ENCODE results near the gene HSPA4L. TPM values are rescaled to one million over a fixed set of nuclear protein-coding genes. Genes with fewer than 3 reads are reported as not detected.

Gene HSPA4L
- total and polyA plus RNA-seq, 7 donors = under 0.01 to 7.7 (median 3.5) TPM

DNA sequence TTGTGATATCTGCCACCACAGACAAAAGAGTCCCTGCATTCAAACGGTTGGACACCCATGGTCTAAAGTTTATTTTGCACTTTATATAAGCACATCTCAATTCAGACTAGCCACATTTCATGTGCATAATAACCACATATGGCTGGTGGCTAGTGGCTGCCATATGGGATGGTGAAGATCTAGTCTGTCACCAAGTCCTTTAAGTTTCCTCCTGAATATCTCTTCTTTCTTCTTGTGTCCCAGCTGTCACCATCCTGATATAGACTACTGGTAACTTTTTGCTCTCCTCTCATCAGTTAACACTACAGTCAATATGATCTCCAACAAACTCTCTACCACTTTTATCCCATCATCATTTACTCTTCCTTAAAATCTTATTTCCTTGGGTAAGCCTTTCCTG, 9.3 kb downstream of the HSPA4L start:
- intact Hi-C loops (cut with DNase I) = no loop called here
- Histone ChIP-seq H3K4me1 (no peaks in the 10 kb centered on the region), H3K27ac (no peak overlapping the region), H3K4me3 (no peak overlapping the region), H3K27me3 (no peaks in the 10 kb centered on the region), H3K36me3 (no peaks in the 10 kb centered on the region), H3K9me3 (no peaks in the 10 kb centered on the region)
- 74 to 84% methylated on average over 1 of the region's 1 CpG for WGBS, 2 donors
- TF ChIP-seq POLR2AphosphoS5 (IDR thresholded peaks at IDR 0.05) = no peak
- no peak for DNase-seq

DNA sequence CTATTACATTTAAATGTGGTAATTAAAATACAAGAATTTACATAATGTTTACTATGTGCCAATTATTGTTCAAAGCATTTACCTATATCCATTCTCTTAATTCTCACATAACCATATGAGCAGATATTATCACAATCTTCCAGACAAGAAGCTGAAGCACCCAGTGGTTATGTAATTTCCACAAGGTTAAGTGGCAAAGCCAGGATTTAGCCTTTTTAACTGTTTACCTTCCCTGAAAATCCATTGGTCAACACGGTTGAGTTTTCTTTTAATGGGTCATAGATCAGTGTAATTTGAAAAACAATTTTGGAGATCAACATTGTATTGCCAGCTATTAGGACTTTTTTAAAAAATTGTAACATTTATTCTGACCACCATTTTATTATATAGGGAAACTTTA, 11.4 kb downstream of the HSPA4L start:
- Histone ChIP-seq H3K27me3 (no peaks in the 10 kb centered on the region), H3K27ac (no peak overlapping the region), H3K4me1 (no peaks in the 10 kb centered on the region), H3K4me3 (no peak overlapping the region), H3K9me3 (no peaks in the 10 kb centered on the region), H3K36me3 (no peaks in the 10 kb centered on the region)
- DNase-seq = no peak
- intact Hi-C loops (cut with DNase I) = no loop called here
- WGBS, 2 donors = 67 to 77% methylated on average over 1 of the region's 1 CpG
- TF ChIP-seq POLR2A (IDR thresholded peaks at IDR 0.05) (no peak), EP300 (IDR thresholded peaks at IDR 0.05) (no peak), POLR2AphosphoS5 (IDR thresholded peaks at IDR 0.05) (no peak)
- TF ChIP-seq, protein P1, sequence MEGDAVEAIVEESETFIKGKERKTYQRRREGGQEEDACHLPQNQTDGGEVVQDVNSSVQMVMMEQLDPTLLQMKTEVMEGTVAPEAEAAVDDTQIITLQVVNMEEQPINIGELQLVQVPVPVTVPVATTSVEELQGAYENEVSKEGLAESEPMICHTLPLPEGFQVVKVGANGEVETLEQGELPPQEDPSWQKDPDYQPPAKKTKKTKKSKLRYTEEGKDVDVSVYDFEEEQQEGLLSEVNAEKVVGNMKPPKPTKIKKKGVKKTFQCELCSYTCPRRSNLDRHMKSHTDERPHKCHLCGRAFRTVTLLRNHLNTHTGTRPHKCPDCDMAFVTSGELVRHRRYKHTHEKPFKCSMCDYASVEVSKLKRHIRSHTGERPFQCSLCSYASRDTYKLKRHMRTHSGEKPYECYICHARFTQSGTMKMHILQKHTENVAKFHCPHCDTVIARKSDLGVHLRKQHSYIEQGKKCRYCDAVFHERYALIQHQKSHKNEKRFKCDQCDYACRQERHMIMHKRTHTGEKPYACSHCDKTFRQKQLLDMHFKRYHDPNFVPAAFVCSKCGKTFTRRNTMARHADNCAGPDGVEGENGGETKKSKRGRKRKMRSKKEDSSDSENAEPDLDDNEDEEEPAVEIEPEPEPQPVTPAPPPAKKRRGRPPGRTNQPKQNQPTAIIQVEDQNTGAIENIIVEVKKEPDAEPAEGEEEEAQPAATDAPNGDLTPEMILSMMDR (IDR thresholded peaks at IDR 0.05) = no peak

DNA sequence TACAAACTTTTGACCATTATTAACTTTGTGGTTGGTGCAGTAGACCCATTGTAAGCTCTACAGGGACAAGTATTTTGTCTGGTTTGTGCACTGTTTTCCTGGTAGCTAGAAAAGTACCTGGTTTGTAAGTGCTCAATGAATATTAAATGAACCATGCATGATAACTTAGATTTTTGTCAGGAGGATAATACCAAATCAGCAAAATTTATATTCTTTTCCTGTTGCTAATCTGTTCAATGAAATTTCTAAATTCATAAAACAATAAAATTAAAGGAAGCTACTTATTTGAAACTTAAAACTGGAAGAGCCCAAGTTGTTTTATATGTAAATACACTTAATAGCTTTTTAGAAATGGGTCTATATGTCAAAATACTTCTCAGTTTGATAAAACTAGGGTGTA, 17.6 kb downstream of the HSPA4L start:
- no peak for TF ChIP-seq POLR2A (IDR thresholded peaks at IDR 0.05)
- TF ChIP-seq, protein P1 (IDR thresholded peaks at IDR 0.05) = no peak
- TF ChIP-seq EP300 (IDR thresholded peaks at IDR 0.05) = no peak
- TF ChIP-seq POLR2AphosphoS5 (IDR thresholded peaks at IDR 0.05) = no peak

DNA sequence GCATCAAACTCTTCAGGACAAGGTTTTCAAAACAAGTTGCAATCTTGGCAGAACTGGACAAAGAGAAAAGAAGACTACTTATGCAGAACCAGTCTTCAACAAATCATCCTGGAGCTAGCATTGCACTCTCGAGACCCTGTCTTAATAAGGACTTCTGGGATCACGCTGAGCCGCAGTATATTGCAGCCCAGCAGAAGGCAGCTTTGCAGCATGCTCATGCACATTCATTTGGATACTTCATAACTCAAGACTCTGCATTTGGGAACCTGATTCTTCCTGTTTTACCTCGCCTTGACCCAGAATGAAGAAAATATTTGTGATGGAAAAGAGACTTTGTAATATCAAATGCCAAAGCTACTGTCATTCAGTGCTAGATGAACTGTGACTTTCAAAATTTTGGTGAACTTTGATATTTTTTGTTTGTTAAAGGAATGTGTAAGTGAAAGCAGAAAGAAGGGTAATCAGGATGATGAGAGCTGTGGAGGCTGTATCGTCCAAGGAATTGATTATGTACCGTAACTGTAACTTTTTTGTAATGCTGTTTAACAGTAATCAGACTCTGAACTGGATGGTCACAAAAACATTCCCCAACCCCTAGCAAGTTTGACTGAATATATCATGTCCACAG, 27.2 kb downstream of the HSPA4L start:
- TF ChIP-seq POLR2A (IDR thresholded peaks at IDR 0.05) (no peak), EP300 (IDR thresholded peaks at IDR 0.05) (no peak), POLR2AphosphoS5 (IDR thresholded peaks at IDR 0.05) (no peak)
- TF ChIP-seq, protein P1 (IDR thresholded peaks at IDR 0.05) = no peak
- Histone ChIP-seq H3K27me3 (no peaks in the 10 kb centered on the region), H3K36me3 (peaks cover 0 to 15% (median 0%) of the 10 kb centered on the region in 4 donors), H3K4me1 (peaks cover 0 to 5% (median 0%) of the 10 kb centered on the region in 4 donors), H3K9me3 (no peaks in the 10 kb centered on the region), H3K27ac (no peak overlapping the region), H3K4me3 (no peak overlapping the region)
- whole genome bisulfite sequencing, 2 donors = 79 to 83% methylated on average over 6 of the region's 6 CpGs
- intact Hi-C loops (cut with DNase I) = no loop called here
- no peak for DNase-seq

More for the DNA sequence above, 17.6 kb downstream of the HSPA4L start:
- no peak for DNase-seq
- H3K36me3 ChIP-seq = peaks cover 0 to 8% (median 2%) of the 10 kb centered on the region in 4 donors
- H3K27me3 ChIP-seq = no peaks in the 10 kb centered on the region
- no peak overlapping the region for H3K27ac ChIP-seq
- no peak overlapping the region for H3K4me3 ChIP-seq
- intact Hi-C loops (cut with DNase I) = no loop called here
- H3K9me3 ChIP-seq = no peaks in the 10 kb centered on the region
- H3K4me1 ChIP-seq = no peaks in the 10 kb centered on the region

DNA sequence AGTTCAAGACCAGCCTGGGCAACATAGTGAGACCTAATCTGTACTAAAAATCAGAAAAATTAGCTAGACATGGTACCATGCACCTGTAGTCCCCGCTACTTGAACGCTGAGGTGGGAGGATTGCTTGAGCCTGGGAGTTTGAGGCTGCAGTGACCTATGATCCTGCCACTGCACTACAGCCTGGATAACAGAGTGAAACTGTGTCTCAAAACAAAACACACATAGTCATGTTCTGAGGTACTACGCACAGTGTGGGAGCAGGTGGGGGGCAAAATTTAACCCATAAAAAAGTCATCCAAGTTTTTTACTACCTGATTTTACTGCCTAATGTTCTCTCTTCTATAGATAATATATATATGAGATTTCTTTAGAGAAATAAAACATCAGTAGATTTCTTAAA, 28.4 kb downstream of the HSPA4L start:
- H3K4me1 ChIP-seq = peaks cover 0 to 5% (median 0%) of the 10 kb centered on the region in 4 donors
- 92 to 97% methylated on average over 3 of the region's 3 CpGs for WGBS, 2 donors
- no peak overlapping the region for H3K27ac ChIP-seq
- H3K9me3 ChIP-seq = no peaks in the 10 kb centered on the region
- TF ChIP-seq POLR2A (IDR thresholded peaks at IDR 0.05) = no peak
- TF ChIP-seq, protein P1 (IDR thresholded peaks at IDR 0.05) = no peak
- DNase-seq = no peak
- peaks cover 0 to 8% (median 0%) of the 10 kb centered on the region in 4 donors for H3K36me3 ChIP-seq
- intact Hi-C loops (cut with DNase I) = no loop called here
- no peaks in the 10 kb centered on the region for H3K27me3 ChIP-seq
- no peak overlapping the region for H3K4me3 ChIP-seq

Measured in sigmoid colon (tissue), 7 donors.